GM19025 (cell line): ENCODE results near the gene LBR.

ENCODE experiments used
- ATAC-seq: cut with Tn5 transposase; IDR thresholded peaks from one replicate; pipeline ENCODE4 v1.9.1; 2021; ENCODE audit warnings: mild to moderate bottlenecking, low read depth, moderate library complexity; ENCODE audit not compliant: unreplicated experiment

Gene LBR

DNA sequence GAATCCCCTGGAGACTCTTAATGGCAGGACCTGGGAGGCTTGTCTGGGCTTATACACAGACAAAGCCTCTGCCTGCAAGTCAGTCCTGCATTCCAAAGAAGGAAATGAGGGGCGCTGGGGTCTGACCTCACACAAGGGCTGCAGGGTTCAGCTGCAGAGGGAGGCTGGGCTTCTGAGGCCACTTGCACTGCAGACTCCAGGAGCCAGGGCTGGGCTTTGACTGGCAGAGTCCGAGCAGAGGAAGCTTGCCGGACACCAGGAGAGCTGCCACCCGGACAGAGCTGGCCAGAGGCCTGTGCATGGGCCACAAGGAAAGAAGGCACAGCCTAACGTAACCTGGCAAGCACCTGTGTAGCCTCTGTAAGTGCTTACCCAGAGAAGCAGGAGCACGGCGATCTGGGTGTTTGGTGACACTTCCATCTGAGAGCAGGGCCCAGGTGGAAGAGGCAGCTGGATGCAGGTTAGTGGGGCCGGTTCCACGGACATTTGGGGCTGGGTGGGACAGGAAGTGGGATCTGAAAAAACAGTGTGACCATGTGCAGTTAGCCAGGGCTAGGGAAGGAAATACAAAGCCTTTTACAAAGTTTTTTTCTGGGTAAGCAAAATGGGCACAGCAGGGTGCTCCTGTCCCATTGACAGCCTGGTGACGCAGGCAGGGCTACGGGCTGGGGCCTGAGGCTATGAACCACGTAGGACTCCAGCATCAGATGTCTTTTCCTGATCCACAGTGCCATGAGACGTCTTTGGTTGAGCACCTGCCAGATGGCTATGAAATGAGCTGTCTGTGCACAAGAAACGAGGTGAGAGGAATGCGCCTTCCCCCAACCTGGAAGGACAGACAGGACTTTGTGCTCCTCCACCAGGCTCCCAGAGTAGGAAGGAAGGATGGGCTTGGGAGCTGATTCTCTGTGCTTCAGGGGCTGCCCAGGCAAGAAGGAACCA is 37.3 kb upstream of the LBR start:
- ATAC-seq = no peak

DNA sequence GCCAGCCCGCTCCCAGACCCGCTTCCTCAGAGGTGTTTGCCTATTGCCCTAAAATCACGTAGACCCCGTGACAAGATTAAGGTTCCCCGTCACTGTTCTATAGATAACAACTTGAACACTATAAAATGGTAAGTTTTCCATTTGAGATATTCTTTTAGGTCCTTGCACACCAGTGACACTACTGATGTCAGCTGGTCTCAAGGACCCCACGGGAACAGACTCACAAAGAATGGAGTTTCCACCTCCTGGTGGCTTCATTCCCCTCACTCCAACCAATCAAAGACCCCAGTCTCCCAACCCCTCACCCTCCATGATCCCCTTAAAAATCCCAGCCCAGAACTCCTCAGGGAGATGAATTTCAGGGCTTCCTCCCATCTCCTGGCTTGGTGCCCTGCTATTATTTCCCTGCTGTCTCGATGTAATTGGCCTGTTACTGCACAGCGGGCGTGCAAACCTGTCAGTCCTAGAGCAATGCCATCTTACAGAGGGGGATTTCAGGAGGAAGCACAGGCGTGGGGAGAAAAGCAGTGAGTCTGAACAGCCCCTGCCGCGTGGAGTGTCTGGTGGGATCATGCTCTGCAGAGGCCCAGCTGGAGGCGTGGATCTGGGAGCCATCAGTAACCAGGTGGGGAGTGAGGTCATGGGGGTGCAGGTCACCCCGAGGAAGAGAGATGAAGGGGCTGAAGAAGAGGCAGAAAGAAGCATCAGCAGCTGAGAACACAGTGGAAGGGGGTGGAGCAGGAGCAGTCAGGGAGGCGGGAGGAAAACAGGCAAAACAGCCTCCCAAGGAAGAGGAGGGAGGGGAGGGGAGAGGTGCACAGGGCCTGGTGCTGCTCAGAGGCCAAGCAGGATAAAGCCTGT is 35.1 kb upstream of the LBR start:
- ATAC-seq = no peak

DNA sequence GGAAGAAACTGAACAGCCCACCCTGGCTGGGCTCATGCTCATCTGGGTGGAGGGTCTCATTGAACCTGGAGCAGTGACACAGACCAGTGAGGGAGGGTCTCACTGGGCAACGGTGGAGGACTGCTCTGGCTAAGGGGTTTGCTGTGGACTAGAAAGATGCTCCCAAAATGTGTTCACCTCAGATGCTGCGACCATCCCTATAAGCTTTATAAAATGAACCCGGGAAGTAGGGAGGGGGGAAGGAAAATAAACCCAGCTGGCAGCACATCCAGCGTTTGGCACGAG is 34.5 kb upstream of the LBR start:
- no peak for ATAC-seq

DNA sequence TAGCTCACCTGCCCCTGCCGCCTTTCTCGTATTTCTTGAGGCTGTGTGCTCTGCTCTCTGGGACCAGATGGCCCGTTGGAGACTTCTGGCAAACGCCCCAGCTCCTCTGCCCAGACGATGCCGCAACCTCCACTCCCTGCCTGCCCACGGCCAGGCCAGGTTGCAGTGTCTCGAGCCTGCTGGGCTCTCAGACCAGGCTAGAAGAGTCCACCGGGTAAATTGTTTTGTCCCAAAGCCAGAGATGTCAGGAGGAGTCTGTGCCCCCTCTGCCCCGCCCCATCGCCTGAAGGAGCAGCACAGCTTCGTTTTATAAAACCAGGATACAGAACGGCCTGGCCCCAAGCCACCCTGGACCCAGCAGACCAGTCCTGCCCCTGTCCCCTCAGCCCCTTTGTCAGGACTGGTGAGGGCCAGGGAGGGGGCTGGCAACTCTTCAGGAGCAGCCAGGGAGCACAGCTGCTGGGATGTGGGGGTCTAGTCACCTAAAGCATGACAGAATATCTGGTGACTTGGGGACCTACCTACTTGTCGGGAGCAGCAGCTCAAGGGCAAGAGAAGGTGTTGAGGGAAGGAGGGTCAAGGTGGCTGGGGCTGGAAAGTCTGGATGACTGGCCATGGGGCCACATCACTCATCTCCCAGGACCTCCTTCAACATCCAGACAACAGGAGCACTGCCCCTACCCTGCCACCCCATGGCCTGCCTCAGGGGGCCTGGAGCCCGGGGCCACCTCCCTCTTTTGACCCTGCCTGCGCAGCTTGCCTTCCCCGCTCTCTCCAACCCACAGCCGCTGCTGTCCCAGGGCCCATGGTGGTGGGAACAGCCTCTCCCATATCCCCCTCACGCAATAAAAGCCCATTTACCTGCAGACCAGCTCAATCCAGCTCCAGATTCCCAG is 33.9 kb upstream of the LBR start:
- no peak for ATAC-seq

DNA sequence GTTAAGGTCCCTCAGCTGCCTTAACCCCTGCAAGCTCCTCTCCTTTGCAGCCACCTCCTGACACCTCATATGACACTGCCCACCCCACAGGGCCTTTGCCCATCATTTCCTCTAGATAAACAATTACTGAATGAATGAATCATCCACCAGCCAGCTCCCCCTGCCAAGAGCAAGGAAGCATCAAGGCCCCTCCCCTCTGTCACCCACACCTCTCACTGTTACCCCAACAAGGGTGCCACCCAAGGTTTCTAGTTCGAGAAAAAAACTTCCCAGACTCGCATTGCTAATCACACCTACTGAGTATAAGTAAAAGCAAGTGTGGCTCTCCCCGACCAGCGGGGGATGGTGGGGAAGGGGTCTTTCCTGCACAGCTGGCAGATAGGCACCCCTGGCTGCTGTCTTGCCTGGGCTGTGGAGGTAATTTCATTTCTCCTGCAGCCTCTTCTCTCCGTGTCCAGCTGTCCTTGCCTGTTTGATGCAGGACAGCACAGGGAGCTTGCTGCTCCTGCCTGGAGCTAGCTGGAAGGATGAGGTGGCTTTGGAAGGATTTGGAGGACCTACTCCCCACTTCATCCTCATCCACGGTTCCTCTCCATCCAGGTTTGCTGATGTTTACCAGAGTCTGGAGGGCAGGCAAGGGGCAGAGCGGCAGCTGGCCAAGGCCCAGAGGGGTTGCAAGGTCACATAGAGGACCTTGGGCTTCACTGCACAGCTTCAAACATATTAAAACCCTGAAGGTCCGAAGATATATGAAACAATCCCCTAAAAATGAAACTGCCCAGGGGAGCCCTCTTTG is 33.1 kb upstream of the LBR start:
- ATAC-seq = no peak

DNA sequence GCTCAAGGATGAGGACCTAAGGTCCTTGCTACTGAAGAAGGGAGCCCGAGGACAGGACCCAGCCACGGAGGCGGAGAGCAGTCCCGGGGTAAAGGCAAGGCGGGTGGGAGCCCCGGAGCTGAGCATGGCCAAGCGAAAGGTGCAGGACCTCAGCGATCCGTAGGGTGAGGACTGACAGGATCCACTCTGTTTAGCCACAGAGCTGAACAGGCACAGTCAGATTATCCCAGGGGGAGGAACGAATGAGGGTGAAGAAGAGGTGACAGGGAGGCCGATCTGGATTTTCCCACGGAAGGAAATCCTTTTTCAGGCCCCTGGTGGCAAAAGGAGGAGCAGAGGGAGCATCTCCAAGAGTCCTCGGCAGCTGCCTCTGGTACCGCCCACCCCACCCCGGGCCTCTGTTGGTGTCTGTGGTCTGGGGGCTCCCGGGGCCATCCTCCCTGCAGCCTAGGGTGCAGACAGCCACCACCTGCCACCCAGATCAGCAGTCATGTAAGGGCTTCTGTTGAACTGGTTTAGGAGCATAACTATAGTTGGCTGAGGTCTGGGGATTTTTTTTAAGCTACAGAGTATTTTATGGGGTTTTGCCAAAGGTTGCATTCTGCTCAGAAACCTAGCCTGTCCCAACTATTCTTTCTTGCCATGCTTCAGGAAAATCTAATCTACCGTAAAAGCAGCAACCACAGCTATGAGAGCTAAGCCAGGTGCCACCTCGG is 32.3 kb upstream of the LBR start:
- ATAC-seq = no peak

DNA sequence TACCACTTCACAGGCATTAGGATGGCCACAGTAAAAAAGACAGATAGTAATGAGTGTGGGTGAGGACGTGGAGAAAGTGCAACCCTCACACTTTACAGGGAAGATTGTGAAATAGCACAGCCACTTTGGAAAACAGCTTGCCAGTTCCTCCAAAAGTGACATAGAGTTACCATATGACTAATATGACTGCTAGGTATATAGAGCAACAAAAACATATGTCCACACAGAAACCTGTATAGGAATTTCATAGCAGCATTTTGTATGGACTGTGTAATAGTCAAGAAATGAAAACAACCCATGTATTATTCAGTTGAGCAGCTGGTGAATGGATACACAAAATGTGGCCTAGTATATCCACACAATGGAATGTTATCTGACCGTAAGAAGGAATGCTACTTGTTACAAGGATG is 30.4 kb upstream of the LBR start:
- no peak for ATAC-seq

DNA sequence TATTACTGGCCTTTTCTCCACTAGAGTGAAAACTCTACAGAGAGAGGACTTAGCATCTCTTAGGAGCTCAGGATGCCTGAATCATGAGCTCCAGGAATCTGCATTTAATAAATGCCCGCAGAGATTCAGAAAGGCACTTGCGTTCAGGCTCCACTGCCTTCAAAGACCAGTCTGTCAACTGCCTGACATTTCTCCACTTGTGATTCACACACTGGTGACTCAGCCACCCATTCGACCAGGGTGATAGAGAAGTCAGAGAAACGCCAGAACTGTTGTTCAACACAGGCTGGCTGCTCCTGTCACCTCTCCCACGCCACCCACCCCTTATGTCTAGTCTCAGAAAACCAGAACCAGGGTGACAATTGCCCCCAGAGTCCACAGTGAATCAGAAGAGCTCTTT is 26.9 kb upstream of the LBR start:
- ATAC-seq = peak; percentile 66

DNA sequence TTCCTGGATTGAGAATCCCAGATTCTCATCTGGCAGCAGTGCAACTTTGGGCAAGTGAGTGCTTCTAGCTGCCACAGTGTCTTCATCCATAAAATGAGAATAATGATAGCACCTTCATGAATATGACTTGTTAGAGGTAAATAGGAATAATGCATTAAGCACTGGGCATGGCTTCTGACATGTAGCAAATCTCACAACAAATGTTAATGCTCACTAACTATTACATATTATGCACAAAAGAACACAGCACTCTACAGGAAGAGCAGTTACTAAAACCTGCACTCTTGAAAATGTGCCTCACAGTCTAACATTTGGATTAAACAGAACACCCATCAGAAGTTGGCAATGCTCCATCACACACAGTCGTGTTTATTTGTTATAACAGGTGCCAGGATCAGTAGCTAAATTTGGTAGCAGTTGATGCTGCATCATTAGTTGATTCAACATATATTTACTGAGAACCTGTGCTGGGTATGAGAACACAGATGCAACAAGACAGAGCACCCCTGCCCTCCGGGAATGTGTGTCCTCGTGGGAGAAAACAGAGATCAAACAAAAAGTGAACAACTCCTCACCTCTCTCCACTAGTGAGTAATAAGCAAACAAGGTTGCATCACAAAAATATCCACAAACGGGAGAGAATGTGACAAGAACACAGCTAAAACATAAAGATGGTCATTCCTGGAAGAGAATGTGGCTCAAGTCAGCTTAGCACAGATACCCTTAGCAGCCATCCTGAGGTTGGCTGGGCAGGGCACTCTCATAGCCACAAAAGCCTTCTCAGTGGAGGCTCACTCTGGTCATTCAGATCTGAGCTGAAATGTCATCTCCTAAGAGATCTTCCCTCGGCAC is 26.2 kb upstream of the LBR start:
- ATAC-seq = peak; percentile 23

DNA sequence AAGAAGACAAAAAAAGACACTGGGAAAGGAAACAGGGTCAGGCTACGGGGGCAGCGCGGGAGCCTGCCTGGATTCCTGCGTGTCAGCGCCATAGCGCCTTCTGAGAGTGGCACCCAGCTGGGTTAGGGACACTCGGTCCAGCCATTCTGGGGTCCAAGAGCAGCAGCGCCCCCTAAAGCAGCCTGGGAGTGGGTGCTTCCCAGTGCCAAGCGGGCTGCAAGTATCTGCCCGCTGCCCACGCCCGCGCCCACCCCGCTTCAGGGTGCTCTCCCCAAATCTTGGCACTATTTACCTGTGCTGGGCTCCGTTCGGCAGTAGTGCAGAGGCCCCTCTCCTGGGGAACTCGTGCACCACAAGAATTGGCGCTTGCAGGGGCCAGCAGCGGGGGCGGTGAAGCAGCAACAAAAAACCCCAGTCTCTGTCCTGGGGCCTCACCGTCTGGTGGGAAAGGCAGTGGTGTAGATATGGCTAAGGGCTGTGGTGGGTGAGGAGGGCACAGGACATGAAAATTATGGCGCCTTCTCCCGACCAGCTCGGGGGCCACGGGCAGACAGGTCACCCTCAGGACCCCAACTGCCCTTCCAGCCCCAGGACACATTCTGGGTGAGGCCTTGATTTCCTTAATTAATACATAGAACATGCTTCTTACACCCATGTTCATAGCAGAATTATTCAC is 24.1 kb upstream of the LBR start:
- no peak for ATAC-seq

DNA sequence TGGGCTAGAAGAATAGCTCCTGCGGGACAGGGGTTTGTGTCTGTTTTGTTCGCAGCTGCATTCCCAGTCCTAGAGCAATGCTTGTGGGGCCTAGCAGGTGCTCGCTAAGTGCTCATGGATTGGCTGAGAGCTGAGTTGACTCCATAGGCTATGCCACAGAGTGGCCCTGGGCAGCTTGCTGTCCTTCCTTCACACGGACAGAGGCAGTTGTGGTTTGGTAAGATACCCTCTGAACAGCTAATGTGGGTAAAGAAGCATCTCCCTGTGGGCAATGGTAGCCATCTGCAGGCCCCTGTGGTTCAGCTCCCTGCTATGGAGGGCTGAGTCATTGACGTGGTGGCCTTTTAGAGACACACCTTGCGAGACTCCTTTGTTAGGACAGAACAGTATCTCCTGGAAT is 23.5 kb upstream of the LBR start:
- no peak for ATAC-seq

DNA sequence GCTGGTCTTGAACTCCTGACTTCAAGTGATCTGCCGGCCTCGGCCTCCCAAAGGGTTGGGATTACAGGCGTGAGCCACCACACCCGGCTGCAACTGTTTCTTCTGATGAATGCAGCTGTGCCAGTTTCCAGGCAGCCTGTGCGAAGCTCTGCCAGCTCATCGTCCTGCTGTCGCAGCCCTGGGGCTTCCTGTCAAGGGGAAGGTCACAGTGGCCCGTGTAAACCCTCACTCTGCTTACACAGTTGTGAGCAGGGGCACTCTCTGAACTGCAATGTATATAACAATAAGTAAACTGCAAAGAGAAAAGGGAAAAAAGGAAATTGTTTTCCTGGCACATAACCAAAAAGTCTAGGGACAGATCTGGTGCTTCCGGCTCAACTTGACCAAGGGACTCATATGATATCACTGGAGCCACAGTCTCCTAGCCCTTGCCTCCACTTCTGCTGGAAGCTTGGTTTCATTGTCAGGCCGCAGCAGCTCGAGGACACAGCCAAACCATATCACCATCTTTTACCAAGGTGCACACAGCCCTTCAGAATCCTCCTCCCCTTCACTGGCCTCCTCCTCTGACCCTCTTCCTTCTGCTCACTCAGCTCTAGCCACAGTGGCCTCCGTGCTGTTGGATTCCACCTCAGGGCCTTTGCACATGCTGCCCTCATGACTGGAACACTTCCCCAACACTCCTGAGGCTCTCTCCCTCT is 22.8 kb upstream of the LBR start:
- no peak for ATAC-seq

DNA sequence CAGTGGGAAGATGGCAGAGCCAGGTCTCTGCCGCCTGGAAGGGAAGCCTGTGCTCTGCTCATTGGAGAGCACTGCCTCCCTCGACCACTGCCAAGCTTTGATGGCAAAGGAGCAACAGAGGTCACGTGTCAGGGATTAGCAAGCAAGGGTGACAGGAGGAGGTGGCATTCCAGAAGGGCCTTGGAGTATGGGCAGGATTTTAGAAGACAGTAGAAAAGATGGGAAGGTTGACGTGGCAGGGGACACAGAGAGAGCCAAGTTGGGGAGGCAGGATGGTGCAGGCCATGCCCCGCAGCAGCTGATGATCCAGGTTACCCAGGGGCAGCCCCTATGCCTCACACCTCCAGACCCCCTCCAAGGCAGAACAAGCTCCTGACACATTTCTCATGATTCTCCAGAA is 21.9 kb upstream of the LBR start:
- ATAC-seq = no peak

DNA sequence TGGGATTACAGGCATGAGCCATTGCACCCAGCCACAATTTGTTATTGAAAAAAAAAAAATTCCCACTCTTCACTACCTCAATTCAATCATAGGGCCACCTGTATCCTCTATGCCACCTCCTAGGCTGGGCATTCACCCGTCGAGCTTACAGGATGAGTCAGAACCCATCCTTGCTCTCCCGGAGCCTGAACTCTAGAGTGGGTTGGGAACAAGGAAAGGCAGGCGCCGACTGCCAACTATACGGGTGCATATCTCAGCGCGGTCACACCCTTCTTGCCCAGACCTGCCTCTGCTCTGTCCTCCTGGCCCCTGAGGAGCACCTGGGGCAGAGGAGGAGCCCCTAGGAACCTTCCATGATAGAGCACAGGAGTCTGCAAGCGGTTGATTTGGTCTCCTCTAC is 21.4 kb upstream of the LBR start:
- no peak for ATAC-seq

DNA sequence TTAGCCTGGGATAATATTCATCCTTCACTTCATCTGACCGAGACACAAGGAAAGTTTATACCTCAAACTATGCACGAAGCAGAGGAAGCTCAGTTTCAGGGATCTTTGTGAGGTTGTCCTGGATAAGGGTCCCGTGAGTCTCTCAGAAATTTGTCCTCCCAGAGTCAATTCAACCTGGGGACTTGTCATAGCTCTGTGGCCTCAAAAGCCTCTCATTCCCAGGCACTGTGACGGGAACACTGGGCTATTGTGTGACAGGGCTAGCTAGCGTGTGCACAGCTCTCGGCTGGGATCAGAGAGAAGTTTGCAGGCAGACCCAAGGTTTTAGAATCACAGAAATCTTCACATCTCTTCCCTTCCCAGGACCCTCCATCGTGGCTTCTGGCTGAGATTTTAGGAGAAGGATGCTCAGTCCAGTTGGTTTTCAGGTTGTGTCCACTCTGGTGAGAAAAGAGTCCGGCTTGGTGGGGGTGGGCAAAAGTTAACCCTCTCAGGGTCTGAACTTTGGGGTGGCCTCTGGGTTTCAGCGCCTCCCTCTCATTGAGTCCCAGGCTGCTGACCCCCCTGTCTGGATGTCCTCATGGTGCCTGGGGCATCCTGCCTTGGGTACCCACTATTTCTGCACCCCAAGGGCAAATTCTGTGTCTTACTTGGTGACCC is 20.4 kb upstream of the LBR start:
- ATAC-seq = no peak

DNA sequence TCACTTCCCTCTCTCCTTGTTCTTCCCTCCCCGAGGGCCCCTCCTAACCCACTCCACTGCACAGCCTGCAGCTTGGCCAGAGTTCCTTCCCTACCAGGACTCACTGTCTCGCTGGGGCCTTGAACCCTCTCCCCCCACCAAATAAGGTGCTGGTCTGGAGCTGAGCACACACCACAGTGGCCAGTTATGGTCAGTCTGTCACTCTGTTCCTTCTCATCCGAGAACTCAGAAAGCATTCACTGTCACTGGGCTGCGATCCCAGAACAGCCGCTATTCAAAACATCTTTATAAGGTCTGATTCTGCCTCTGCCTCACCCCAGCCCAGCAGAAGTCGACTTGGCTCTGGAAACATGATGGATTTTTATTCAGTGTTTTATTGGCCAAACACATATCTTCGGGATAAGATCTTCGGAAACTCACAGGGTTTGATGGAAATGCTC is 19.8 kb upstream of the LBR start:
- ATAC-seq = no peak
